OCI-LY1 (cell line): ENCODE measurements around the gene MAP3K9.

ENCODE experiments used
- CTCF ChIP-seq: fragments of 200-600 bp; sonication (generic), shearing (Covaris generic); IDR thresholded peaks from 2 replicates; pipeline ENCODE4 v1.5.1; 2017; ENCODE audit warnings: mild to moderate bottlenecking, antibody characterized with exemption, low read length, moderate library complexity, mixed read lengths
- EZH2 ChIP-seq: fragments of 200-600 bp; sonication (generic), shearing (Covaris generic); IDR thresholded peaks from 2 replicates; pipeline ENCODE4 v1.8.0; 2017; ENCODE audit warnings: borderline replicate concordance, mixed run types, mild to moderate bottlenecking, antibody characterized with exemption, low read length, moderate library complexity, mixed read lengths

- TF ChIP-seq CTCF (no peak), EZH2 (no peak)
Observed at GRCh38 chr14:70811050-70811449, 1.7 kb upstream of the MAP3K9 start.
